GM19328 (cell line): ENCODE data around the gene FBN1.

Source experiments
- ATAC-seq: cut with Tn5 transposase; IDR thresholded peaks from one replicate; pipeline ENCODE4 v1.9.1; 2021; ENCODE audit warnings: mild to moderate bottlenecking, moderate library complexity; ENCODE audit not compliant: unreplicated experiment

Gene FBN1

GRCh38 chr15:48411971-48412591 is 233.4 kb downstream of the FBN1 start:
- ATAC-seq = no peak

GRCh38 chr15:48409623-48410022 is 235.9 kb downstream of the FBN1 start:
- no peak for ATAC-seq

GRCh38 chr15:48408327-48408726 is 237.2 kb downstream of the FBN1 start:
- ATAC-seq = no peak

GRCh38 chr15:48407646-48408045 is 237.9 kb downstream of the FBN1 start:
- ATAC-seq = no peak

- ATAC-seq = no peak
Measured at GRCh38 chr15:48406911-48407310, 238.6 kb downstream of the FBN1 start.

- ATAC-seq = no peak
Measured at GRCh38 chr15:48406266-48406891, 239.1 kb downstream of the FBN1 start.

- peak; percentile 58 for ATAC-seq
Measured at GRCh38 chr15:48402427-48403177, 242.9 kb downstream of the FBN1 start.

- ATAC-seq = no peak
Measured at GRCh38 chr15:48400086-48400485, 245.4 kb downstream of the FBN1 start.

- ATAC-seq = no peak
Measured at GRCh38 chr15:48397841-48398240, 247.7 kb downstream of the FBN1 start.

- ATAC-seq = no peak
Measured at GRCh38 chr15:48396020-48396419, 249.5 kb downstream of the FBN1 start.

GRCh38 chr15:48395521-48396011 is 249.9 kb downstream of the FBN1 start:
- ATAC-seq = no peak

GRCh38 chr15:48394970-48395369 is 250.5 kb downstream of the FBN1 start:
- ATAC-seq = no peak

GRCh38 chr15:48393645-48394506 is 251.6 kb downstream of the FBN1 start:
- no peak for ATAC-seq

- ATAC-seq = no peak
Measured at GRCh38 chr15:48392356-48392755, 253.2 kb downstream of the FBN1 start.

GRCh38 chr15:48391950-48392349 is 253.6 kb downstream of the FBN1 start:
- ATAC-seq = no peak

GRCh38 chr15:48389691-48390143 is 255.8 kb downstream of the FBN1 start:
- no peak for ATAC-seq

GRCh38 chr15:48388910-48389309 is 256.6 kb downstream of the FBN1 start:
- ATAC-seq = no peak

- no peak for ATAC-seq
Measured at GRCh38 chr15:48388016-48388851, 257.3 kb downstream of the FBN1 start.

GRCh38 chr15:48385031-48385830 is 260.3 kb downstream of the FBN1 start:
- ATAC-seq = no peak
